H1 (cell line): ENCODE data around the gene SMIM29. TPM values are rescaled to one million over a fixed set of nuclear protein-coding genes. Genes with fewer than 3 reads are reported as not detected.

Source experiments
- CTCF ChIA-PET: fragments of 300-600 bp; sonication (Branson Sonifier 250); formaldehyde crosslinking; loops from one replicate; lab custom pipeline; 2021; ENCODE audit not compliant: partially characterized antibody; lab: Charles Lee
- POLR2A ChIA-PET: fragments of 300-600 bp; sonication (Branson Sonifier 250); formaldehyde crosslinking; loops from one replicate; lab custom pipeline; 2021; ENCODE audit warnings: inconsistent platforms; ENCODE audit not compliant: partially characterized antibody; lab: Charles Lee
- DNase-seq, 2 experiments: peaks; one replicate each; pipeline versions ENCODE4 v3.0.0 to v3.0.0-alpha.2; 2010 to 2022; ENCODE audit warnings: low spot score in 2 of 2, low read depth in 1 of 2, mixed read lengths in 1 of 2
- FAIRE-seq: peaks from 2 replicates; lab custom pipeline; 2011; peaks lifted over from hg19 to GRCh38; lab: Jason Lieb, UNC
- H2AFZ ChIP-seq: 2 replicates; pipeline ENCODE4 v1.8.1; 2012; ENCODE audit warnings: low read length, inconsistent platforms
- H2AK5ac ChIP-seq: 2 replicates; pipeline ENCODE4 v1.6.1; 2013; ENCODE audit warnings: low read depth, low read length
- H2BK120ac ChIP-seq: replicated peaks from 2 replicates; pipeline ENCODE3; 2013; ENCODE audit warnings: low read depth, low read length, inconsistent platforms
- H2BK12ac ChIP-seq: 2 replicates; pipeline ENCODE4 v1.6.1; 2013; ENCODE audit warnings: low read depth, low read length
- H2BK15ac ChIP-seq: 2 replicates; pipeline ENCODE4 v1.6.1; 2013; ENCODE audit warnings: low read length
- H2BK20ac ChIP-seq: 2 replicates; pipeline ENCODE4 v1.6.1; 2013; ENCODE audit warnings: low read length
- H2BK5ac ChIP-seq: 2 replicates; pipeline ENCODE4 v1.6.1; 2013; ENCODE audit warnings: low read depth, low read length
- H3K14ac ChIP-seq: 2 replicates; pipeline ENCODE4 v1.6.1; 2013; ENCODE audit warnings: inconsistent platforms; ENCODE audit not compliant: insufficient read length
- H3K18ac ChIP-seq: 2 replicates; pipeline ENCODE4 v1.6.1; 2013; ENCODE audit warnings: low read length; ENCODE audit errors: extremely low read depth
- H3K23ac ChIP-seq: 2 replicates; pipeline ENCODE4 v1.6.1; 2013; ENCODE audit warnings: inconsistent platforms; ENCODE audit not compliant: insufficient read length
- H3K23me2 ChIP-seq: 2 replicates; pipeline ENCODE4 v1.6.1; 2013; ENCODE audit warnings: low read depth, low read length
- H3K27ac ChIP-seq: 2 replicates; pipeline ENCODE4 v1.6.1; 2011; ENCODE audit warnings: low read depth, low read length, inconsistent platforms
- H3K27me3 ChIP-seq, 4 experiments: replicated peaks in 1 of 4; 1 replicate in 1 of 4; 2 replicates in 3 of 4; pipeline versions ENCODE4 v1.6.1 to v1.8.1; 2011 to 2013; ENCODE audit warnings: low read length in 3 of 4, mild to moderate bottlenecking in 3 of 4, inconsistent platforms in 2 of 4, mixed read lengths in 2 of 4, moderate library complexity in 1 of 4; ENCODE audit not compliant: control insufficient read depth in 3 of 4, insufficient read depth in 3 of 4; ENCODE audit errors: extremely low read depth in 1 of 4
- H3K36me3 ChIP-seq, 4 experiments: 2 replicates each; pipeline versions ENCODE4 v1.6.1 to v1.8.1; 2011 to 2013; ENCODE audit warnings: mild to moderate bottlenecking in 4 of 4, low read length in 3 of 4, moderate library complexity in 2 of 4, control low read depth in 1 of 4, inconsistent platforms in 1 of 4; ENCODE audit not compliant: insufficient read depth in 4 of 4, control insufficient read depth in 2 of 4
- H3K4ac ChIP-seq: replicated peaks from 2 replicates; pipeline ENCODE3; 2013; ENCODE audit warnings: low read length, low read depth, mixed read lengths, inconsistent platforms; ENCODE audit not compliant: insufficient read length
- H3K4me1 ChIP-seq, 4 experiments: replicated peaks in 1 of 4; 1 replicate in 1 of 4; 2 replicates in 3 of 4; pipeline versions ENCODE4 v1.6.1 to v1.8.1; 2011 to 2013; ENCODE audit warnings: low read length in 3 of 4, inconsistent platforms in 2 of 4, mixed read lengths in 1 of 4; ENCODE audit not compliant: insufficient read depth in 4 of 4, control insufficient read depth in 3 of 4
- H3K4me2 ChIP-seq, 2 experiments: 2 replicates each; pipeline versions ENCODE4 v1.6.1 to v1.8.1; 2011 to 2013; ENCODE audit warnings: low read depth in 2 of 2, low read length in 2 of 2, control low read depth in 1 of 2, inconsistent platforms in 1 of 2, mild to moderate bottlenecking in 1 of 2; ENCODE audit not compliant: insufficient read depth in 1 of 2
- H3K4me3 ChIP-seq, 4 experiments: fragments of 200-600, 300-600 bp in 1 of 4; sonication (generic), shearing (Covaris generic), sonication (Bioruptor Twin) in 1 of 4; 2 replicates each; pipeline versions ENCODE4 v1.5.1 to v1.8.1; 2011 to 2016; ENCODE audit warnings: low read length in 4 of 4, low read depth in 3 of 4, control low read depth in 2 of 4, inconsistent platforms in 2 of 4, mild to moderate bottlenecking in 2 of 4, mixed read lengths in 1 of 4, moderate library complexity in 1 of 4; ENCODE audit not compliant: insufficient read depth in 2 of 4; ENCODE audit errors: extremely low read depth in 1 of 4
- H3K56ac ChIP-seq: replicated peaks from 2 replicates; pipeline ENCODE3; 2013; ENCODE audit warnings: low read depth, mild to moderate bottlenecking, mixed read lengths, low read length, inconsistent platforms; ENCODE audit not compliant: insufficient read length
- H3K79me1 ChIP-seq: 2 replicates; pipeline ENCODE4 v1.6.1; 2013; ENCODE audit warnings: low read depth, low read length, control low read depth
- H3K79me2 ChIP-seq, 2 experiments: 2 replicates each; pipeline versions ENCODE4 v1.6.1 to v1.8.1; 2012 to 2013; ENCODE audit warnings: low read length in 2 of 2, mild to moderate bottlenecking in 2 of 2, inconsistent platforms in 1 of 2; ENCODE audit not compliant: insufficient read depth in 2 of 2, control insufficient read depth in 1 of 2
- H3K9ac ChIP-seq, 4 experiments: replicated peaks in 1 of 4; 1 replicate in 1 of 4; 2 replicates in 3 of 4; pipeline versions ENCODE4 v1.6.1 to v1.8.1; 2011 to 2013; ENCODE audit warnings: low read depth in 3 of 4, low read length in 3 of 4, control low read depth in 2 of 4, mild to moderate bottlenecking in 2 of 4, moderate library complexity in 2 of 4, inconsistent platforms in 1 of 4; ENCODE audit errors: extremely low read depth in 1 of 4
- H3K9me3 ChIP-seq, 2 experiments: 2 replicates each; pipeline versions ENCODE4 v1.6.1 to v1.8.1; 2012 to 2013; ENCODE audit warnings: mild to moderate bottlenecking in 2 of 2, moderate library complexity in 2 of 2, control low read depth in 1 of 2, inconsistent platforms in 1 of 2, low read depth in 1 of 2, low read length in 1 of 2, mixed read lengths in 1 of 2; ENCODE audit not compliant: insufficient read depth in 2 of 2
- H4K20me1 ChIP-seq, 2 experiments: replicated peaks in 1 of 2; 2 replicates each; pipeline versions ENCODE3 to v1.8.1; 2011 to 2013; ENCODE audit warnings: inconsistent platforms in 2 of 2, low read length in 2 of 2, mild to moderate bottlenecking in 1 of 2; ENCODE audit not compliant: insufficient read depth in 2 of 2, control insufficient read depth in 1 of 2
- H4K5ac ChIP-seq: 2 replicates; pipeline ENCODE4 v1.6.1; 2013; ENCODE audit warnings: low read length, low read depth, mixed read lengths, inconsistent platforms; ENCODE audit not compliant: insufficient read length
- H4K8ac ChIP-seq: 2 replicates; pipeline ENCODE4 v1.8.0; 2013; ENCODE audit warnings: mild to moderate bottlenecking, moderate library complexity, low read length, inconsistent platforms; ENCODE audit not compliant: insufficient read depth; ENCODE audit errors: extremely low read depth
- H4K91ac ChIP-seq: replicated peaks from 2 replicates; pipeline ENCODE3; 2013; ENCODE audit warnings: low read length, mixed read lengths, inconsistent platforms; ENCODE audit not compliant: insufficient read length
- EZH2 ChIP-seq: fragments of 200-600 bp; sonication (generic); IDR thresholded peaks from 2 replicates; pipeline ENCODE4 v1.7.1; 2012; ENCODE audit warnings: low read depth, mild to moderate bottlenecking, moderate library complexity, low read length, inconsistent platforms; ENCODE audit not compliant: severe bottlenecking
- GTF2F1 ChIP-seq: IDR thresholded peaks from 2 replicates; pipeline ENCODE4 v1.6.1; 2012; ENCODE audit warnings: low read depth, low read length, improper control_type of control experiment, borderline replicate concordance
- JUND ChIP-seq: IDR thresholded peaks from 2 replicates; pipeline ENCODE4 v1.6.1; 2011; ENCODE audit warnings: mild to moderate bottlenecking, improper control_type of control experiment, low read length
- KDM4A ChIP-seq: IDR thresholded peaks from one replicate; pipeline ENCODE4 v1.7.1; 2012; ENCODE audit warnings: low read depth, mild to moderate bottlenecking, moderate library complexity, low read length, inconsistent platforms; ENCODE audit not compliant: severe bottlenecking
- NANOG ChIP-seq: IDR thresholded peaks from 2 replicates; pipeline ENCODE4 v1.6.1; 2011; ENCODE audit warnings: low read length, low read depth, mild to moderate bottlenecking, inconsistent platforms; ENCODE audit not compliant: insufficient read depth, poor library complexity, severe bottlenecking
- NRF1 ChIP-seq: IDR thresholded peaks from 2 replicates; pipeline ENCODE4 v1.6.1; 2011; ENCODE audit warnings: mild to moderate bottlenecking, low read depth, low read length, improper control_type of control experiment
- PHF8 ChIP-seq: fragments of 200-600 bp; sonication (generic); conservative IDR thresholded peaks from 2 replicates; pipeline ENCODE4 v1.7.1; 2012; ENCODE audit warnings: low read depth, mild to moderate bottlenecking, inconsistent platforms, low read length, moderate library complexity
- POLR2AphosphoS5 ChIP-seq: IDR thresholded peaks from 2 replicates; pipeline ENCODE4 v1.6.1; 2011; ENCODE audit warnings: low read depth, low read length
- SP4 ChIP-seq: IDR thresholded peaks from 2 replicates; pipeline ENCODE4 v1.6.1; 2012; ENCODE audit warnings: low read length, inconsistent platforms
- TAF1 ChIP-seq: IDR thresholded peaks from 2 replicates; pipeline ENCODE4 v1.6.1; 2011; ENCODE audit warnings: mild to moderate bottlenecking, low read depth, low read length
- TAF7 ChIP-seq: optimal IDR thresholded peaks from 2 replicates; pipeline ENCODE3; 2011; ENCODE audit warnings: low read depth, mild to moderate bottlenecking, inconsistent platforms, low read length, moderate library complexity, borderline replicate concordance
- TBP ChIP-seq: IDR thresholded peaks from 2 replicates; pipeline ENCODE4 v1.6.1; 2011; ENCODE audit warnings: low read depth, low read length, improper control_type of control experiment
- WGBS, 2 experiments: shearing (Covaris generic) in 1 of 2; methylation state at CpG; one replicate each; pipeline versions ENCODE4 v1.1.6 to v1.1.7; 2013 to 2015; ENCODE audit warnings: low lambda C conversion rate in 2 of 2, mixed read lengths in 2 of 2, inconsistent platforms in 1 of 2, low coverage in 1 of 2, missing lambda C conversion rate in 1 of 2; ENCODE audit not compliant: insufficient replicate concordance in 2 of 2, insufficient coverage in 1 of 2, insufficient read length in 1 of 2; ENCODE audit errors: extremely low coverage in 1 of 2, missing lambda C conversion rate in 1 of 2; 5-methylcytosine and 5-hydroxymethylcytosine counted together
- polyA plus RNA-seq, 7 experiments: library from polyadenylated mRNA; depleted of rRNA in 3 of 7; stranded (reverse) in 5 of 7; unstranded in 2 of 7; fragments of >200 nt in 5 of 7; fragments of 200-250 nt in 2 of 7; gene quantifications; 1 replicate in 5 of 7; 2 replicates in 1 of 7; 4 replicates in 1 of 7; pipeline versions ENCODE4 v1.2.1 to v1.2.3, GENCODE V29; 2011 to 2013; ENCODE audit warnings: missing spikeins in 2 of 7, mixed read lengths in 2 of 7
- total RNA-seq: library from RNA; stranded (reverse); fragmentation: NEBNext Ultra II Directional; extraction: Animal tissue kit (Norgen Biotek cat#: 25700); gene quantifications from 2 replicates; pipeline ENCODE4 v1.2.1, GENCODE V29; 2021

SMIM29 gene
- total and polyA plus RNA-seq, 2 of the 8 experiments (the other 6 are each of a cell fraction or from before 2014, with no cell fraction given) = 7.0 to 22.4 TPM

DNA sequence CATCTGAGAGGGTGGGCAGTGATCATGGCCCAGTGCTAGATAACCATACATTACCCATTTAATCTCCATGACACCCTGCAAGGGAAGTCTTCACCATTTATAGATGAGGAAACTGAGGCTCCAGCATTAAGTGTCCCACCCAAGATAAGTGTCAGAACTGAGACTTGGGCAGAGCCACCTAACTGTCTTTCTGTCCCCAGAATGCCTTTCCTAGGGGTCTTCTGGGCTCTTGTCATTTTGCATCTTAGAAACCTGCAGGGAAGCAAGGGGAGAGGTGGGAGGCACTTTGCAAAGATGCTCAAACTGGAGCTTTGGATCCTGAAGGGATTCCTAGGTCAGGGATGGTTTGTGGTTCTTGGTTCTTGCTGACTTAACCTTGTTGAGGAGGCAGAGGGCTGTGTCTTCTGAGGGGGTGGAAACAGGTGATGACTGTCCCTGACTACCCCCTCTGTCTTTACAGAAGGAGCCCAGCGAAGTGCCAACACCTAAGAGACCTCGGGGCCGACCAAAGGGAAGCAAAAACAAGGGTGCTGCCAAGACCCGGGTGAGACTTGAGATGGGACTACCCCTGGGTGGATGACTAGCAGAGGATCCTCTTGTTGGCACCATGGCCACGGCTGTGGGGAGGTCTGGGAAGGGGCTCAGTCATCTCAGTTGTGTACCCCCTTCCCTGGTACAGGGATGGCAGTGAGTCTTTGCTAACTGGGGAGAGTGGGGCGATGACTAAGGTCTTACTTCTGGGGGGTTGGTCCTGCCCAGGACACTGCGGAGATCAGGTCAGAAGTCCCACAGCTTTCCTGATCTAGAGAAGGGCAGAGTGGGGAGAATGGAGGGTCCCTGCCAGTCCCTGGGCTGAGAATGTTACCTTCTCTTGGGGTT is 6.3 kb downstream of the SMIM29 start:
- WGBS, 2 experiments = 92% methylated on average over 7 of the region's 7 CpGs; no CpG with 5 or more reads in 1 of the 2 experiments
- FAIRE-seq = no peak
- Histone ChIP-seq H3K79me2 (peaks cover 38 to 48% of the 10 kb centered on the region in 2 experiments), H3K79me1 (peaks cover 12% of the 10 kb centered on the region), H3K36me3 (peaks cover 39 to 67% (median 53%) of the 10 kb centered on the region in 4 experiments), H3K4me1 (peaks cover 10 to 42% (median 23%) of the 10 kb centered on the region in 4 experiments), H2BK15ac (no peak overlapping the region), H3K14ac (no peak overlapping the region), H4K5ac (no peak overlapping the region), H4K91ac (no peak overlapping the region), H3K23me2 (peaks cover 3% of the 10 kb centered on the region; the same call in 1 of the 2 replicates), H3K56ac (no peak overlapping the region), H2BK120ac (no peak overlapping the region), H4K20me1 (peaks cover 61 to 66% of the 10 kb centered on the region in 2 experiments), H4K8ac (no peak overlapping the region), H3K4ac (no peak overlapping the region), H2BK20ac (no peak overlapping the region), H3K23ac (no peak overlapping the region), H2AFZ (no peak overlapping the region), H2BK12ac (no peak overlapping the region), H3K9ac (no peak overlapping the region), H2BK5ac (peak overlapping the region; percentile 1; the same call in 1 of the 2 replicates), H3K9me3 (no peaks in the 10 kb centered on the region), H3K4me2 (no peak overlapping the region; a peak in 1 of 4 replicates), H3K27ac (no peak overlapping the region; the same call in 1 of the 2 replicates), H2AK5ac (no peak overlapping the region), H3K18ac (no peak overlapping the region), H3K4me3 (no peak overlapping the region), H3K27me3 (no peaks in the 10 kb centered on the region)
- ChIA-PET POLR2A (interaction anchor here (0.6 to 11.0 kb wide), 17 partner anchors 12 to 214 kb away, joined by 3 to 212 read pairs (median 4); partner anchors contain the start of gene RPS10), CTCF (interaction anchor here (2.2 kb wide), 1 partner anchor 46 kb away, joined by 9 read pairs; no protein-coding TSS in a partner anchor)
- no peak for DNase-seq
- TF ChIP-seq KDM4A (no peak), POLR2AphosphoS5 (no peak; the same call in 1 of the 2 replicates), PHF8 (no peak), NRF1 (no peak), GTF2F1 (no peak), SP4 (no peak), NANOG (no peak), JUND (no peak), EZH2 (no peak), TAF7 (no peak), TBP (no peak), TAF1 (no peak)
